Suppressor macrophage treated with lipopolysaccharide for 1 hour (primary cell): ENCODE results near the gene DDX59.

Source experiments
- DNase-seq, 3 donors: peaks; one replicate each; pipeline ENCODE4 v3.0.0-alpha.2; 2020 to 2022

The DDX59 gene

DNA sequence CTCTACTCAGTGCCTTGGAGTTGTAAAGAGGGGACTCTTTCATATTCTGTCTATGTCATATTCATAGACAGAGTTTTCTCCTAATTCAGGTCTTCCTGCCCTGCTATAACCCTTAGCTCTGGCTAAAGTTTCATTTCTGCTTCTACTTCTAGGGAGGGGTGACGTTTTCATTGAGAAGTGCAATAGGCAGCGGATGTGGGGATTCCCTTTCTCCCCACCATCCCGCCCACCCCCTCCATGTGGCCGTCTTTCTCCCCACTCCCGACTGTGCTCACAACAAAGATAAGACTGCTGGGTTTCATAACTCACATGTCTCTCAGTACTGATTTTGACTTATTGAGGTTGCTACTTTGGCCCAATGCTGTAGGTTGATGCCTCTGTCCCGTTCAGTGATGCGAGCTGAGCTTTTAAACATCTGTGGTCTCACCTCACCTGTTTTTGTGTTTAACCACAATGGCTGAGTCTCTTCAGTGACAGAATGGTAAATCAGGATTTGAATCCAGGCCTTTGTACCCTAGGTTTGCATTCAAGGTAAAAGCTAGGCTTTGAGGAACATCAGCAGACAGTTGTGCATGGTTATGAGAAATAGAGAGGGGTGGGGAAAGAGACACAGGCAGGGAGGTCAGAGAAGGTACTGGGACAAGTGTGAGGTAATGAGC lies 41.4 kb downstream of the DDX59 start:
- peak; percentile 94 to 96 (median 94) for DNase-seq

- DNase-seq = peak; percentile 67 to 93 (median 87)
Measured at GRCh38 chr1:200627575-200628222, 42.0 kb downstream of the DDX59 start.

- DNase-seq = peak in 2 of 3 donors; percentile 35 to 39
Measured at GRCh38 chr1:200626853-200627534, 42.7 kb downstream of the DDX59 start.

- DNase-seq = peak; percentile 30 to 85 (median 74)
Measured at GRCh38 chr1:200625381-200625824, 44.3 kb downstream of the DDX59 start.

GRCh38 chr1:200624679-200625335 lies 44.9 kb downstream of the DDX59 start:
- DNase-seq = peak in 2 of 3 donors; percentile 52 to 61

- peak; percentile 93 to 97 (median 96) for DNase-seq
Measured at GRCh38 chr1:200620273-200621131, 49.2 kb downstream of the DDX59 start, which contains the start of gene KIF14. TSS of gene KIF14 (minus strand) at chr1:200620751. CDS start at chr1:200618723, 2,028 bp downstream.

GRCh38 chr1:200619894-200620272 lies 49.8 kb downstream of the DDX59 start:
- no peak for DNase-seq

GRCh38 chr1:200610846-200611245 lies 58.9 kb downstream of the DDX59 start:
- peak; percentile 26 to 44 (median 38) for DNase-seq

GRCh38 chr1:200602632-200603031 lies 67.1 kb downstream of the DDX59 start:
- DNase-seq = no peak
